IPS-NIHi7 (cell line): ENCODE measurements around the gene CD34.
A peak's percentile ranks its signal among the peaks of the same experiment; 100 is the strongest.
"Not testable (repeated sequence)": the region's sequence is repeated elsewhere in the genome, so short reads cannot be mapped to it uniquely, and the experiment has no call there.

Source experiments
- DNase-seq: peaks from one replicate; pipeline ENCODE4 v3.0.0; 2012; ENCODE audit warnings: mixed read lengths; ENCODE audit errors: extremely low spot score

Gene CD34

DNA sequence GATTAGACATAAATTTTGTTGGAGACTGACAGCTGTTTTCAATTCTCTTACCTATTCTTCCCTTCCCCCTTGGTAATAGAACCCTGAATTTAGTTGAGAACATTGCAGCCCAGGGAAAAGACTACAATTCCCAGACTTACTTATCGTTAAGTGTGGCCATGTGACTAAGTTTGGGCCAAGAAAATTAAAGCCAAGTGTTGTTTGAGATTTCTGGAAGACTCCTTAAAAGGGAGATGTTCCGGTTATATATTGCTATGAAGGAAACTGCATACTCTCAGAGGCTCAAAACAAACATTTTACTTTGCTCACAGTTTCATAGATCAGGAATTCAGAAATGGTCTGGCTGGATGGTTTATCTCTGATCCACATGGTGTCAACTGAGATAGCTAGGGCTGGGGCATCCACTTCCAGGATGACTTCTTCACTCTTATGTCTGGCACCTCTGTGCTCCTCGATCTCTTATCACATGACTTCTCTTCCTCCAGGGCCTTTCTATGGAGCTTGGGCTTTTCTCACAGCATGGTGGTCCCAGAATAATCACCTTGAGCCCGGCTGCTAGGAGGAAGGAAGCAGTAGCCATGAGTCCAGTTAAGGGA is 22.4 kb upstream of the CD34 start:
- no peak for DNase-seq

DNA sequence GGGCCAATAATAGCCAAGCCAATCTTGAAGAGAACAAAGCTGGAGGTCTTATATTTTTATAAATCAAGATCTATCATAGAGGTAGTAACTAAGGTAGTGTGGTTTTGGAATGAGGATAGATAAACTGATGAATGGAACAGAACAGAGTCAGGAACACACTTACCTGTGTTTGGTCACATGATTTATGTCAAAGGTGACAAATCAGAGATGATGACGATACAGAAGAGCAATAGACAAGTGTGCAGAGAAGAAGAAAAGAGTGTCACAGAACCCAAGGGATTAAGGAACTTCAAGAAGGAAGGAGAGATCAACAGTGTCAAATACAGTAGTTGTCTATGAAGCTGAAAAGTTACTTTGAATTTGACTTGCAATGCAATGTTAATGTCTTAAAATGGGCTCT is 16.1 kb upstream of the CD34 start:
- DNase-seq: no peak

DNA sequence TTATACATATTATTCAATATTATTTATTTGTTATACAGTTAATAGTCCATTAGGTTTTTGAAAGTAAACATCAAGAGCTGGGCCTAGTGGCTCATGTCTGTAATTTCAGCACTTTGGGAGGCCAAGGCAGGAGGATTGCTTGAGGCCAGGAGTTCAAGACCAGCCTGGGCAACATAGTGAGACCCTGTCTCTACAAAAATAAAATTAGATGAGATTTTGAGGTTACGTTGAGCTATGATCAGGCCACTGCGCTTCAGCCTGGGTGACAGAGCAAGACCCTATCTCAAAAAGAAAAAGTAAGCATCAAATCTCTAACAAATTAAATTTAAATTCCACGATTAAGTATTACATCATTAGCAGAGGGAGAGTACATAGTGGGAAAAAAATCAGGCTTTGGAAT is 15.0 kb upstream of the CD34 start:
- DNase-seq: not testable (repeated sequence)

DNA sequence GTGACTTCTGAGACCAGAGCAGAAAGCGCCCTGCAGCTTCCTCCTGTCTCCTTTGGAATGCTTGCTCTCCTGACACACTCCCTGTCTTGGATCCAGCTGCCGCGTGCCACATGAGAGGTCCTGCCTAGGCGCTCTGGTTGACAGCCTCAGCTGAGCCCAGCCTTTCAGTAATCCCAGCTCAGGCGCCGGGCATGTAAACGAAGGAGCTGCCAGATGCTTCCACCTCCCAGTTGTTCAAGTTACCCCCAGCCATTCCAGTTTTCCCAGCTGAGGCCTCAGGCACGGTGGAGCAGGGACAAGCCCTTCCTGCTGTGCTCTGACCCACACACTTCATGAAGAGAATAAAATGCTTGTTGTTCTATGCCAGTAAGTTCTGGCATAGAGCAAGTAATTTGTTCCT is 14.3 kb upstream of the CD34 start:
- DNase-seq: peak; percentile 45

DNA sequence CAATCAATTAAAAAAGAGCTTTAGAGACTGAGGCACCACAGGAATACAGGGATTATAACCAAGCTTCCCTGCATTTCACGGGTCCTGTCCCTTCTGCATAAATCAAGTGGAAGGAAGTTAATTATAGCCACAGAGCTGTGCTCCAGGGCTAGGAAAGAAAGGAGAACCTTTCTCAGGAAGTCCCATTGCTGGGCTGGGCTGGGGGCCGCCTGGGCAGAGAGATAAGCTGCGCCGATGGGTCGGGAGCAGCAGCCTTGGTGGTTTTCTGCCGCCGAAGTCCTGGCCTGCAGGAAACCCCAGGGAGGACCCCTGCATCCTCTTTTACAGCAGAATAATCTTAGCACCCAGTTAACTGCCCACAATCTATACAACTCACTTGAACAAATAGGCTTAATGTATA is 12.6 kb upstream of the CD34 start:
- no peak for DNase-seq

DNA sequence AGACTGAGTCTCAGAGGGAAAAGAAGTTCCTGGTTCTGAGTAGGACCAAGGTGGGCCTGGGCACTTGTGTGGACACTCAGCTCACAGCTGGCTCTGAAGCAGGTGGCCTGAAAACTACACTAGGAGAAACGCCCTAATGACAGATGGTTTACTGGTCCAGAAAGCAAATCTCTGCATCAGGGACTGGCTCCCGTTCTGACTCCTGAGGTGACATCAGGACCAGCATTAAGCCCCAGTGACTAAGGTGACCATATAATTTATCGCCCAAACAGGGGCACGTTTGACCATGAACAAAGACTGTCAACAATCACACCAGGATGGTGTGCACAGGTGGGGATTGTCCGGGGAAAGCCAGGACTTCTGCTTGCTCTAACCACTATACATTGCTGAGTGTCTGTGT is 12.2 kb upstream of the CD34 start:
- no peak for DNase-seq

DNA sequence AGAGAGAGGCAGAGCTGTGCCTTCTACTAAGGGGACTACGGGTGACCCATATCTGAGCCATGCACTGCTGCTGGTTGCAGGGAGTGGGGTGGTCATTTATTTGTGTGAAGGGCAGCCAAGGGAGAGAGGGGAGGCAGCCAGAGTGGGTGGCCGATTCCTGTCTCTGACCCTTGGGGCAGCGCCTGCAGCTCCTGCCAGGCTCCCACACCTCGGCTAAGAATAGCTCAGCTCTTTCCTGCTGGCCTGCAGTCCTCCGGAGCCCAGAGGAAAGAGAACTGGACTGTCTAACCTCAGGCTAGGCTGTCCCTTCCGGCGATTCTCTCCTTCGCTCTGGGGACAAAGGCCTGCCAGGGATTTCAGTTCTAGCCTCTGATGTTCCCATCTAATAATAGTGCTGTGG is 11.6 kb upstream of the CD34 start:
- no peak for DNase-seq

DNA sequence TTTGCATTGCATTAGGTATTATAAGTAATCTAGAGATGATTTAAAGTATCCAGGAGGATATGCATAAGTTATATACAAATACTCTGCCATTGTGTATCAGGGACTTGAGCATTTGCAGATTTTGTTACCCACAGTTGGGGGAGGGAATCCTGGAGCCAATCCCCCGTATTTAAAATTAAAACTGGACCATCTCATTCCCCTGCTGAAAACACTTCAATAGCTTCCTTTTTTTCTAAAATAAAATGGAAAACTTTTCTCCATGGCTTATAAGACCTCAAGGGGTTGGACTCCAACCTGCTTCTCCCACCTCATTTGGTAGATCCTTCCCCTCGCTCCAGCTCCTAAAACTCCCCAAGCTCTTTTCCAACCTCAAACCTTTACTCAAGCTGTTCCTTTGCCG is 10.4 kb upstream of the CD34 start:
- no peak for DNase-seq

DNA sequence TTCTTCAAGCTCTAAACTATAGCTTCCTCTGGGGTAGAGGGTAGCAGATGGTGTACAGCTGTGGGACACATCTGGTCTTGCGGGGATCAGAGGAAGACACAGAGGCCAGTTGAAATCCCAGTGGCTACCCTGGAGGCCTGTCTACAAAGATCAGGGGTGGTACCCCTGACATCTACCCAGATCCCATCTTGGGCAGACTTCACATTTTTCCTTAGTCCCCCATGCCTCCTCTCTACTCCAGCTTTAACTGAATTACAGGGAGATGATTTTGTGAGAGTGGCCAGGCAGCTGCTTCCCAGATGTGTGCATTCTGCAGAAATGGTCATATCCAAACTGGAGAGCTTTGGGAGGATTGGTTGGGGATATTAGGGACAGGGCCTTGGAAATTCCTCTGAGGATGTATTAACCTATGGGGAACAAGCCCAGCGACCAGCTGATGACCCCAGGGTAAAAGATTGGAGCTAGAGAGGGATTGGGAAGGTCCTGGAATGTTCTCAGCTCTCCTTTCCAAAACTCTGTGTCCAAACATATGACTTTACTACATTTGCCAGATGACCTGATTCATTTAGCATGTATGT is 9.6 kb upstream of the CD34 start:
- no peak for DNase-seq

DNA sequence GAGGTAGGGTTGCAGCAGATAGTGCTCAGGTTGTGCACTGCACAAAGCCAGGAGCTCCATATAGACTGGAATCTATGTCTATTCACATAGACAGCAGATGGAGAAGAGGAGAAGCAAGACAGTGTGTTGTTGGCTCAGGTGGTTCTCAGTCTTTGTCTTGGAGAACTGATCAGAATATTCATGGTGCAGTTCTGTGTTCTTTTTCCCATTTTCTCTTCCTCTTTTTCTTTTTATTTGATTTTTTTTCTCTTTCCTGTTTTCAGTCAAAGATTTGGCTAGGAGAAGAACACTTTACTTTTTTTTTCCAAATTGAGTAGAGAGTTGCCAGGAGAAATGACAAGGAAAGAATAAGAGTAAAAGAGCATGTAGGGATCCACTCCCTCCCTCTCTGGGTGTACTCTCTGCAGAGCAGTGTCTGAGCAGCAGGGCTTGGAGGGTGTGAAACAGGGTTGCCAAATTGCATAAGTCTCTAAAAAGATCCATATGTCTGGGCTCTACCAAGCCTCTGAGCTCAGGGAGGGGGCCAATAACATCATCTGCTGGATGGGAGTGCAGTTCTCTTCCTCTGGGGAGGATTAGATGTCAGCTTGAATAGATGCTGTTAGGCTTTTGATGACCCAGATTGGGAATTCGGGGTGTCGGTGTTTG is 8.7 kb upstream of the CD34 start:
- DNase-seq: no peak

DNA sequence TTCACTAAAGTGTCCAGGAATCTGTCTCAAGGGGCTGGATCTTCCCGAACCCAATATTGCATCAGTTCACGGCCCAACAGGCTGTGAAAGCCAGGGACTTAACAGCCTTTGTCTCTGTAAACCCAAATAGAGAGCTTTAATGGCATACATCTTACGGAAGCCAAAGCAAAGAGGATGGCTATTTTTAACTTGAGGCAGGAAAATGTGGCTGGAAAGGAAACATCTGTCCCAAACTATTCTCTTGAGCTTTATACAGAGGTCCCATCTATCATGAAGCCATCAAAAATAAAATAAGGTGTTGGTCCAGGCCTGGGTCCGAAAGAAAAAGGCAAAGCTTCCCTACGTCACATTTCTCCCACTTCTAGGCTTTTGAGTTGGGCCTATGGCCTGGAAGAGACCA is 7.7 kb upstream of the CD34 start:
- DNase-seq: no peak

DNA sequence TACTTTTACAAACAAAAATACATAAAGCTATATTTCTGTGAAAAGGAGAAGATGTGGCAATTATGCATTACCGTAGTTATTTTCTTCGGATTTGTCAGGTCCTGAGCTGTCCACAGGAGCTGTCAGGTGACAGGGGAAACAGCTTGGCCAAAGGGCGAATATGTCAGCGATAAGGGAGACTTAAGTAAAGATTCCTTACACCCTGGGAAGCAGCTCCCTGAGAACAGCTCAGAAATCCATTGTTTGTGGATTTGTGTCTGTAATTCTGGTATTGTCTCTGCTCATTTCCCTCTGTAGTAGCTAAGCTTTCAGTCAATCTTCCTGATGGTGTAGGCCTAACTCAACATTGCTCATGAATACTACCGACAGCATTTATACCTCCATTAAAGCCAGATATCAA is 7.1 kb upstream of the CD34 start:
- DNase-seq: no peak

DNA sequence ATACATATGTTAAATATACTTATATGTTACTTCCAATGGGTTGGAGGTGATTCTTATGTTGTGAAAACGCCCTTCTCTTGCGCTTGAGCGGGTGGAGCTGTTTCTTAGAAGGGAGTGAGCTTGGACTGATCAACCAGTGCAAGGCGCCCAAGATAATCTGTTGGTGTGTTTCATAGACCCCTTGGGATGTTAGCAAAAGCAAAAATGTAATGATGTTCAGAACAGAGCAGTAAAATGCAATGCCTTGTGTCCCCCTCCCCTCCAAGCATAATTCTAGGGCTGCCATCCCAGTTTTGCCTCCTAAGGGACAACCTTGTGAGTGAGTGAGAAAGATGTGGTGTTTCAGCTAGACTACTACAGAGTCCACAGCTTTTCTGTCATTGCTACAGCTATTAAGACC is 6.2 kb upstream of the CD34 start:
- no peak for DNase-seq

DNA sequence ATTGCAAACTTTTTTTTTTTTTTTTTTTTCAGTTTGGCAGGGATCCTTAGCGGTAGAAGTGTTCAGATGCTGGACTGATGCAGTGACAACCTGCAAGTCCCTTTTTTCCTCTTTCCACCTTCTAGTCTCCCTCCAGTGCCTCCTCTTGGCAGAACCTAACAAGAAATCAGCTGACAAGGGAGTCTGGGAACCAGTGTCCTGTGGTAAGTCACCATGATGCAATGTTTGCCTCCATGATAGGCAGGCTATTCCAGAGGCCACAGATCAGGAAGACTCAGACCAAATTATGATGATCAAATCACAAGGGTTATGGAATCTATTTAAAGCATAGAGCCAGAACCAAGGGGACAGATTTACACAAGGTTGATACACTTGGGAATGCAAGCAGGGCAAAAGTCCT is 3.0 kb upstream of the CD34 start:
- no peak for DNase-seq

DNA sequence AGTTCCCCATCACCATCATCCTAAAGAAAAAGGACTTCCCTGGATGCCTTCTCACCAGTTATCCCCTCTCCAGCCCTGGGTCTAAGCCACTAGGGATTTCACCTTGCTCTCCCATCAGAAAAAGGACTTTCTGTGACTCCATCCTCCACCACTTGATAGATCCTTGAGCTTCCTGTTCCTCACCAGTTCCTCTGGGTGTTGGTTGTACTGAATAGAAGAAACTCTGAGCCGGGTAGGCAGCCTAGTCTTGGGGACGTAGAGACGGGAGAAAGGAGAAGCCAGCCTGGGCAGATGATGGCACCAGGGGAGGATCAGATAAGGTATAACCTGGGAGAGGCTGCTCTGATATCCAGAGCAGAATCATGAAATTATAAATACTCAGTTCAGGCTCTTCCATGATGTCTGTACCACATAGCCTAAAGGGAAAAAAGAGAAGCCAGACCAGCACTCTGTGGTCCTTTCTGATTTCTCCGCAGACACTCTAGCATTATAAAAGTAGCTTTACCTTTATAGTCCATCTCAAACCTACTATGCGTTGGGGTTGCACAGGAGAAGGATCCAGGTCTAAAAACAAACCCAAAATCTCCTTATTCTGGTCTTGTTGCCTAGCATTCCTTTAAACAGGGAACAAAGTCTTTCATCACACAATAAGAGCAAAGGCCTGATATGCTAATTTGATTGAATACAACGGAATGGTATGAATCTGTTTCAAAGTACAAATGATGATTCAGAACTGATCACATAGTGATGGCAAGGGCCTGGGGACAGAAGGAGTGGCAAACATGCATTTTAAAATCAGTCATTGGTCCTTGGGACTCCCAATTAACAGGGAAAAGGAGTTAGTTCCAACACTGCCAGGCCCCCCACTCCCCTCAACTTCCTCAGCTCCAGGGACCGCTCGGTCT is 1.2 kb upstream of the CD34 start:
- DNase-seq: no peak

DNA sequence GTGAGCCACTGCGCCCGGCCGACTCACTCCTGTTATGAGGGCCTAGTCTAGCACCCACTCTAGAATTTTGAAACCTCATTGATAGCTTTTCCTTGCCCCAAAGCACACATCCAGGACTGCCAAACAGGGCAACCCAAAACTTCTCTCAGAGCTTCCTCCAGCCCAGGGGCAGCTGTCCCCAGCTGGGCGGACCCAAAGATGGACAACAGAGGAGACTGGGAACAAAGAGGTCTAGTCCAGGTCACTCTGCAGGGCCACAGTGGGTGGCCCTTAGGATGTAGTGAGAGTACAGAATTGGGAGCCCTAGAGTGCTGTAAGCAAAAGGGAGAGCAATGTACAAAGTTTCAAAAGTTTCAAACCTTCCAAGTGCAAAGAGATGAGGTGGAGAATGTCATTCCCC is 1.2 kb downstream of the CD34 start:
- peak; percentile 5 for DNase-seq

DNA sequence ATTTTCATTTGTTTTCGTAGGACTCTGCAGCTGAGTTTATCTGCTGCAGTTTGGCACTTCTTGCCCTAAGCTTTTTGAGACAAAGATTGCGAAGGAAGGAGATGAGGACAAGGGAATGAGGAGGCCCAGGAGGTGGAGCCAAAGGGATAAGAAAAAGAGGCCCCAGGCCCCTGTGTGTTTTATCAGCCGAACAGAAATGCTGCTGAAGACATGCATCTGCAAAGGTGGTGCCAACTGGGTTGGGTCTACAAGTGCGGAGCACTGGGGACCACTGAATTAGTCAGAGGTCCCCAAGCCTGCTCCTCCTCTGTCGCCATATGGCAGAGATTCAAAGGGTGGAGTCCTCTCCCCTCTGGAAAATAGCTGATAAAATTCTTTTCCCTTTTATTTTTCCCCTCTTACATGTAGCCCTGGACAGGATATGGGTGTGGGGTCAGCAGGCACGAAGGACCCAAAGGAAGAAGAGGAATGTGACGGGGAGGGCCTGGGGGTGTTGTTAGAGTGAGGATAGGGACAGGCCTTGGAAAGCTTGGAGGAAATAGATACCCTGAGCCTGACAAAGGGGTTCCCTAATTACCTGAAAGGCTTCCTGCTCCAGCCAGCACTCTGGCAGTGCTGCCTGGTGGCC is 2.7 kb downstream of the CD34 start:
- no peak for DNase-seq

DNA sequence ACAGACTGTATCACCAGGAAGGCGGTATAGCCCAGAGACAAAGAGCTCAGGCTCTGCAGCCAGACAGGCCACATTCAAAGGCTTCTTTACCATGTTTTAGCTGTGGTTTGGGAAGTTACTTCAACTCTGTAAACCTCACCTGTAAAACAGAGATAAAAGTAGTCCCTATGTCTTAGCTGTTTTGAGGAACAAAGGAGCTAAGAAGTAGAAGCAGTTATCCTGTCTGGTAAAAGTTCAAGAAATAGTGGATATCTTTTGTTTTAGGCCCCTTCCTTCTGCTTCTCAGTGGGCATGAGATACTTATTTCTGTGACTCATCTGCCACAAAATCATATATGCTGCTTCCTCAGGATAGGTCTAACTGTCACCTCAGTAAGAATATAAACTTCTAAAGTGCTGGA is 6.5 kb downstream of the CD34 start:
- no peak for DNase-seq

DNA sequence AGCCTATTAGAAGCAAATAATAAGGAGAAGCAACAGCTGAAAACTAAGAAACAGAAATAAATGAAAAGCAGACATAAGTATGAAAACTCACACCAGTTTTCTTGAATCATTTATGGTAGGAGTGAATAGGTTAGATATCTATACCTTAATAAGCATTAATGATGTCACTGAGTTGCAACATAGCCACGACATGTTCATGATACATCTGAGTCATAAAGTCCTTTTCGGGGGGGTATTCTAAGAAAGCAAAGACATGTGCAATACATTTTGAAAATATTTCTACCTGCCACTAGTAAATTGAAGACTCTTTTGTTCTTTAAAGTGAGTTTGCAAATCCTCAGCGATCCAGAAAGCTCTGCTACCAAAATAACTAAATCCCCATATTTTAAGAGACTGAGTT is 7.2 kb downstream of the CD34 start:
- DNase-seq: no peak

DNA sequence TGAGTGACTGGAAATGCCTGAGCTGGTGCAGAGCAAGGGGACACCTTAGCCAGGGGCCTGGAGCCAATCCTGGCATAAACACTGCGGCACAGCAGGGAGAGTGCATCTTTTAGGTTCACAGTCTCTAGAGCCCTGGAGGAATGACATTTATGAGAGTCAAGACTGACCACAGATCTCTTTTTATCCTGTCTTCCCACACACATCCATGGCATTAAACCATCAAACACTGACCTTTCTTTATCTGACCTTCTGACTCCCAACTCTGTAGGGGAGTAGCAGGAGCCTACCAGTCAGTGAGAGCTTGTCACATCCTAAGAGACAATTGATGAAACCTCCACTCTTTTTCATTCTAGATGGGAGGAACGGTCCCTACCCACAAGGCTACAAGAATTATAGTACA is 7.9 kb downstream of the CD34 start:
- DNase-seq: no peak

DNA sequence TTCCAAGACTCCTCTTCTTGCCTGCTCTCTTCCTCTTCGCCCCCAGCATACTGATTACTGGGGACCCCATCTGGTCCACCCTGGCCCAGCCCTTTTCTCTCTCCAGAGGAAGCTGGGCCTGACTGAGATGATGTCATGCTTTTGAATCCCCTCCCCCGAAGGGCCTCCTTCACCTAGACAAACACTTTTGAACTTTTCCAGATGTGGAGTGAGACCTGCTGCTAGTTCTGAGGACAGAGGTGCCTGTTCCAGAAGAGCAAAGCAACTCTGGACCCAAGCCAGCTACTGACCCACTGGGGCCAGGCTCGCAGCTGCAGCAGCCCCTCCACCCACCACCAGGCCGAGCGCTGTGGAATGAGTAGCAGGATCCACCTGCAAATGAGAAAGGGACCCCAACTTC is 8.4 kb downstream of the CD34 start:
- DNase-seq: no peak

DNA sequence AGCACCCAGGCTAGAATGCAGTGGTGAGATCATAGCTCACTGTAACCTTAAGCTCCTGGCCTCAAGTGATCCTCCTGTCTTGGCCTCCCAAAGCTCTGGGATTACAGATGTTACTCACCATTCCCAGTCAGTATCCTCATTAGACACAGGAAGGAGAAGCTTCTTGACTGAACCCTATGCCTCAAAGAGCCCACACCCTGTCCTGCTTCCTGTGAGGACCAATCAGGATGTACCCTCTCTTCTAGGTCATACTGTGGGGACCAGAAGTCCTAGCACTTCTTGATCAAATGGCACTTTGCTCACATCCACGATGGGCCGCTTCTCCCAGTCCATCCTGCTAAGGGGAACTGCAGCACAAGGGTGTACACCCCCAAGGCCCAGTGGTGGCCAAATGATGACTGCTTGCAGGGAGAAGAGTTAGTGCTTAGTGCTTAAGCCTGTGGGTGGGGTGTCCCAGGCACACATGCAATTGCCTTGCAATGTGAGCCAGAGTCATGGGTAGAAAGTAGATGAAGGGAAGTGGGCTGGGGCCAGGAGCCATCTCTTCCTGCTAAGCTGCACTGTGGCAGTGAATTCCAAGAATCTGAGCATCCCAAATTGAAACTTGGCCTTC is 9.8 kb downstream of the CD34 start:
- DNase-seq: no peak
